ENCODE results near the gene SIN3B. TPM values are rescaled to one million over a fixed set of nuclear protein-coding genes. Genes with fewer than 3 reads are reported as not detected.
A peak's percentile ranks its signal among the peaks of the same experiment; 100 is the strongest.
"Not testable (repeated sequence)": the region's sequence is repeated elsewhere in the genome, so short reads cannot be mapped to it uniquely, and the experiment has no call there.

Gene SIN3B, protein sequence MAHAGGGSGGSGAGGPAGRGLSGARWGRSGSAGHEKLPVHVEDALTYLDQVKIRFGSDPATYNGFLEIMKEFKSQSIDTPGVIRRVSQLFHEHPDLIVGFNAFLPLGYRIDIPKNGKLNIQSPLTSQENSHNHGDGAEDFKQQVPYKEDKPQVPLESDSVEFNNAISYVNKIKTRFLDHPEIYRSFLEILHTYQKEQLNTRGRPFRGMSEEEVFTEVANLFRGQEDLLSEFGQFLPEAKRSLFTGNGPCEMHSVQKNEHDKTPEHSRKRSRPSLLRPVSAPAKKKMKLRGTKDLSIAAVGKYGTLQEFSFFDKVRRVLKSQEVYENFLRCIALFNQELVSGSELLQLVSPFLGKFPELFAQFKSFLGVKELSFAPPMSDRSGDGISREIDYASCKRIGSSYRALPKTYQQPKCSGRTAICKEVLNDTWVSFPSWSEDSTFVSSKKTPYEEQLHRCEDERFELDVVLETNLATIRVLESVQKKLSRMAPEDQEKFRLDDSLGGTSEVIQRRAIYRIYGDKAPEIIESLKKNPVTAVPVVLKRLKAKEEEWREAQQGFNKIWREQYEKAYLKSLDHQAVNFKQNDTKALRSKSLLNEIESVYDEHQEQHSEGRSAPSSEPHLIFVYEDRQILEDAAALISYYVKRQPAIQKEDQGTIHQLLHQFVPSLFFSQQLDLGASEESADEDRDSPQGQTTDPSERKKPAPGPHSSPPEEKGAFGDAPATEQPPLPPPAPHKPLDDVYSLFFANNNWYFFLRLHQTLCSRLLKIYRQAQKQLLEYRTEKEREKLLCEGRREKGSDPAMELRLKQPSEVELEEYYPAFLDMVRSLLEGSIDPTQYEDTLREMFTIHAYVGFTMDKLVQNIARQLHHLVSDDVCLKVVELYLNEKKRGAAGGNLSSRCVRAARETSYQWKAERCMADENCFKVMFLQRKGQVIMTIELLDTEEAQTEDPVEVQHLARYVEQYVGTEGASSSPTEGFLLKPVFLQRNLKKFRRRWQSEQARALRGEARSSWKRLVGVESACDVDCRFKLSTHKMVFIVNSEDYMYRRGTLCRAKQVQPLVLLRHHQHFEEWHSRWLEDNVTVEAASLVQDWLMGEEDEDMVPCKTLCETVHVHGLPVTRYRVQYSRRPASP
- polyA plus RNA-seq (2014; cell fraction: cytosol; rRNA removed): 17.0 and 18.3 TPM in 2 replicates
- polyA plus RNA-seq (2014; cell fraction: nucleus; rRNA removed): 39.3 and 106 TPM in 2 replicates

DNA sequence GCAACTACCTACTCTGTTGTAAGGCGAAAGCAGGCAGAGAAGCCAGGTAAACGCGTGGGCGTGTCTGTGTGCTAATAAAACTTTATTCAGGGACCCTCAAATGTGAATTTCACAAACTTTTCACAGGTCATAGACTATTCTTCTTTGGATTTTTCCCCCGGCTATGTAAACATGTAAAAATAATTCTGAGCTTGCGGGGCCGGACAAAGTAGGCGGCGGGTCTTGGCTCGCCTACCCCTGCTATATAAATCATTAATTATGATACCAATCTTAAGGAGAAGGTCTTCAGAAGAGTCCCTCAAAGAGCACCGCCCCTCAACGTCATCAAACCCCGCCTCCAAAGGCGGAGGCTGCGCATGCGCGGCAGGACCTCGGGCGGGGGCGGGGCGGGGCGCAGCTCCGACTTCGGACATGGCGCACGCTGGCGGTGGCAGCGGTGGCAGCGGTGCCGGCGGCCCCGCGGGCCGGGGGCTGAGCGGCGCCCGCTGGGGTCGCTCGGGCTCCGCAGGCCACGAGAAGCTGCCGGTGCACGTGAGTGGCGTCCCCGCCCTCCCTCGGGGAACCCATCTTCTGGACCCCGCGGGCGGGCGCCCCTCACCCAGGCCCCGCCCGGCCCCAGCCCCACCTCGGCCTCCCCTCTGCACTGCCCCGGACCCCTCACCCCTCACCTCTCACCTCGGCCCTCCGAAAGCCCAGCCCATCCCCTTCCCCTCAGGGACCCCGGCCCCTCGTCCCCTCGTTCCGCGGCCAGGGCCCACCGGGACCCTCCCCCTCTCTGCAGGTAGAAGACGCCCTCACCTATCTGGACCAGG, at the start of gene SIN3B:
TSS of gene SIN3B (plus strand) at position 389 of the 812 bp plus-strand sequence. CDS start at position 412, 23 bp downstream.
- peak; percentile 80 for DNase-seq (ENCODE audit: low spot score)

DNA sequence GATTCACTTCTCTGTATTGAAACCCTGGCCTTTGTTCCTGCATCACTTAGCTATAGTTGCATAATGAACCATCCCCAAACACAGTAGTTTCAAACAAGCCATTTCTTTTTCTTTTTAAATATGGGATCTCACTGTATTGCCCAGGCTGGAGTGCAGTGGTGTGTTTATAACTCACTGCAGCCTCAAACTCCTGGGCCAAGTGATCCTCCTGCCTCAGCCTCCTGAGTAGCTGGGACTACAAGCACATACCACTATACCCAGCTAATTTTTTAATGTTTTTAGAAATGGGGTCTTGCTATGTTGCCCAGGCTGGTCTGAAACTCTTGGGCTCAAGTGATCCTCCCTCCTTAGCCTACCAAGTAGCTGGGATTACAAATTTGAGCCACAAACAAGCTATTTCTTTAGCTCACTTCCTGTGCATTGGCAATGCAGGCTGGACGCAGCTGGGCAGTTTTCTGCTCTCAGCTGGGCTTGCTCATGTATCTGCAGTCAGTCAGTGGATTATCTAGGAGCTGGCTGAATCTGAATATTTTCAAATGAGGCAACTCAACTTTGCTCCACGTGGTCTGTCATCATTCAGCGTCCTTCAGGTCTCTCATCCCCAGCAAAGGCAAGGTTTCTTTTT, 49.5 kb upstream of the SIN3B start:
- DNase-seq (ENCODE audit: low spot score): no peak

DNA sequence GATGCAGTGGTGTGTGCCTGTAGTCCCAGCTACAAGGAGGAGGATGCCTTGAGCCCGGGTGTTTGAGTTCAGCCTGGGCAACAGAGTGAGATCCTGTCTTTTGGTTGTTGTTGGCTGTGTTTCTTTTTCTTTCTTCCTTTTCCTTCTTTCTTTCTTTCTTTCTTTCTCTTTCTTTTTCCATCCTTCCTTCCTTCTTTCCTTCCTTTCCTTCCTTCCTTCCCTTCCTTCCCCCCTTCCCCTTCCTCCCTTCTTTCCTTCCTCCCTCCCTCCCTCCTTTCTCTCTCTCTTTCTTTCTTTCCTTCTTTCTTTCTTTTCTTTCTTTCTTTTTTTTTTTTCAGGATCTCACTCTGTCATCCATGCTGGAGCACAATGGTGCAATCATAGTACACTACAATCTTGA, 46.5 kb upstream of the SIN3B start:
- no peak for DNase-seq (ENCODE audit: low spot score)

DNA sequence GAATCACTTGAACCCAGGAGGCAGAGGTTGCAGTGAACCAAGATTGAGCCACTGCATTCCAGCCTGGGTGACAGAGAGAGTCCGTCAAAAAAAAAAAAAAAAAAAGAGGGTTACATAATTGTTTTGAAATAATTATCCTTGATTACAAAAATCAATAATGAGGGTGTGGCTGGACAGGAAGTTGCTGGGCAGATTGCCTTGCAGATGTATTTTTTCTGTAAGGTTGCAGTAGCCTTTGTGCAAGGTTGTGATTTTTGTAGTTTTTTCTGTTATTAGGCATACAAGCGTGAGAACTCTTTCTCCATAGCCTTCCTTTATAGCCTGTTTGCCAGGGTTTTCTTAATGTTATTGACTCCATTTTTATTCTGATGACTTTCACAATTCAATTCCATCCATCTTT, 40.7 kb upstream of the SIN3B start:
- no peak for DNase-seq (ENCODE audit: low spot score)

DNA sequence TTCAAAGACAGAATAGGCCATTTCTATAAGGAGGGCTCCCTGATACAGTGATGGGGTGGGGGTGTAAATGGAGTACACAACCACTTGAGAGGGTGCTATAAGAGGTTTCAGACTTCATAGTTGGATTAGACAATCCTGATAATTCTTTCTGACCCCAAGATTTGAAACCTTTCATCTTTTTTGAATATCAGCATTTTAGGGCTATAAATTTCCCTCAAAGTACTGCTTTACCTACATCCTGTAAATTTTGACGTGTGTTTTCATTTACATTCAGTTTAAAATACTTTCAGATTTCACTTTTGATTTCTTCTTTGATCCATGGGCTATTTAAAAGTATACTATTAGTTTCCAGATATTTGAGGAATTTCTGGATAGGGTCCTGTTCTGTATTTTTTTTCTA, 40.0 kb upstream of the SIN3B start:
- DNase-seq (ENCODE audit: low spot score): no peak

DNA sequence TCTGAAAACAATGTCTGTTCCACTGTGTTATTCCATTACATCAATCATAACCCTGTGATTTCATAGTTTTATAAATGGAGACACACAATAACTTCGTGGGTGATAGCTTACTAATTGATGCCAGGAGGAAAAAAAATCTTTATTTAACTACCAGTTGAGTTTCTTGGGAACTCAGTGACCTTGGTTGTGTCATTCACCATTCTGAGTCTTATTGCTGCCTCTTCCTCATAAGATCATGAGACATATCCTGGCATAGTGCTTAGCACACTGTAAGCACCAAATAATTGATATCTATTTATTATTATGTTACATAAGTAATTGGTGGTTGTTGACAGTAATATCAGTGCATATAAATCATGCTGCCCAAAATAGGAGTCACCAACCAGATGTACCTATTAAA, 39.1 kb upstream of the SIN3B start:
- DNase-seq (ENCODE audit: low spot score): no peak

DNA sequence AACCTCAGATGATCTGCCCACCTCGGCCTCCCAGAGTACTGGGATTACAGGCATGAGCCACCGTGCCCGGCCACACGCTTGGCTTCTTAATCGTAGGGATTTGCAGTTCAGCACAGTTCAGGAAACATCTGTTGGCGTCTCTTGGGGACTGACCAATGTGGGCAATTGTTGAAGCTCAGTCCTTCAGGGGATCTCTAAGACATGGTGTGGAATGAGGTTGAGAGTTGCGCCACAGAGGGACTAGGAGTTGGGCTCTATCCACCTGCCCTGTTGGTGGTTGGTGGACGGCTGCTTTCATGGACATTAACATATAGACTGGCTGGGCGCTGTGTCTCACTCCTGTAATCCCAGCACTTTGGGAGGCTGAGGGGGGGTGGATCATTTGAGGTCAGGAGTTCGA, 37.3 kb upstream of the SIN3B start:
- no peak for DNase-seq (ENCODE audit: low spot score)

DNA sequence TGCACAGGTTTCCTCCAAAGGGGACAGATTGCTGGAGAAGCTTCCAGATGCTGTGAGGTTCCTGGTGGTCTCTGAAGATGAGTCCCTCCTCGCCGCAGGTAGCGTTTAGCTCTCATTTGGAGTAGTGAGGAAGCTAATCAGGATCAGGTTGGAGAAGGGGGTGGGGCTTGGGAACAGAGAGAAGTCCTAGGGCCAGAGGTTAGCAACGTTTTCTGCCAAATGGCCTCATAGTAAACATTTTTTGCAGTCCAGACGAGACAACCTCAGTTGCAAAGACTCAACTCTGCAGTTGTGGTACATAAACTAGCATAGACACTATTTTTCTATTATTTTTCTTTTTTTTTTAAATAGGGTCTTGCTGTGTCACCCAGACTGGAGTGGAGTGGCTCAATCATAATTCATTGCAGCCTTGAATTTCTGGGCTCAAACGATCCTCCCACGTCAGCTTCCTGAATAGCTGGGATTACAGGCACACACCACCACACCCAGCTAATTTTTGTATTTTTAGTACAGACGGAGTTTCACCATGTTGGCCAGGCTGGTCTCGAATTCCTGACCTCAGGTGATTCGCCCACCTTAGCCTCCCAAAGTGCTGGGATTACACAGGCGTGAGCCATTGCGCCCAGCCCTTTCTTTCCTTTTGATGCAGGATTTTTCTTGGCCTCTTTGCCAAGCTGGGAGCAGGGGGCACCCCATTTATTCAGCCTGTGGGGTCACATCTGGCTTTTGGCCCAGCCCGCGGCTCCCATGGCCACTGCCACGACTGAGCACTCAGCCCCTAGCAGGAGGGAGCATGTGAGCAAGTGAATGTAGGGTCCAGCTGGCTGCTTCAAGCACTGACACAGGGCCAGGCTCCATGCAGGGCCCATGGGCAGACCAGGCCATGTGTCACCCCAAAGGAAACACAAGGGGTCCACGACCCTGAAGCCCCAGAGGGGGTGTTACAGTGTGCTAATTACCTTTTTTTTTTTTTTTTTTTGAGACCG, 34.4 kb upstream of the SIN3B start:
- DNase-seq (ENCODE audit: low spot score): no peak

DNA sequence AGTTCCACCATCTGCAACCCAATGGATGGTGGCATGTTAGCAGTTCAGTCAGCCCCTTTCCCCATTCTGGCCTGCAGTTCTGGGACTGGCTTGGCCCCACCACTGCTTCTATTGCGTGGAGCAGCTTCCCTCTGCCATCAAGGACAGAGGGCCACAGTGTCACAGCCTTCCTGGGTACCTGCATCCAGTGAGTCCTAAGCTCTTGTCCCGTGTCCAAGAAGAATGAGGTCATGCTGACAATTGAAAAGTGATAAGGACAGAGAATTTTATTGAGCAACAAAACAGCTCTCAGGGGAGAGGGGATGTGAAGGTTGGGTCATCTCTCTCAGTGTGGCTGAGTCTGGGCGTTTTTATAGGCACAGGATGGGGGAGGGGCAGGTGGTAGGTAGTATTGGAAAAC, 33.5 kb upstream of the SIN3B start:
- DNase-seq (ENCODE audit: low spot score): no peak

DNA sequence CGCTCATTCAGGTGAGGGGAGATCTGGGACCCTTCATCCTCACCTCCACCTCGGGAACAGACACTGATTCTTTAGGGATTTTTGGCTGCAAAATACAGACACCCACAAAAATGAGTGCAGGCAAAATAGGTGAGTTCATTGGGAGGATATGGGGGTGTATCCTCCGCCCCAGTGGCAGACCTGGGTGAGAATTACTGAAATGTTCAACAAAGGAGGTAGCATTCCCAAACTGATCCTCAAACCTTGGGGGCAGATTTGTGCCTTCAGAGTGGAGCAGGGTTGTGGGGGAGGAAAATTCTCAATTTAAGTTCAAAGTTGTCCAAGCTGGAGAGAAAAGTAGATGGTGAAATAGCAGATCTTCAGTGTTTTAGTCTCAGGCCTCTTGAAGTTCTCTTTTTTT, 31.3 kb upstream of the SIN3B start:
- DNase-seq (ENCODE audit: low spot score): no peak

DNA sequence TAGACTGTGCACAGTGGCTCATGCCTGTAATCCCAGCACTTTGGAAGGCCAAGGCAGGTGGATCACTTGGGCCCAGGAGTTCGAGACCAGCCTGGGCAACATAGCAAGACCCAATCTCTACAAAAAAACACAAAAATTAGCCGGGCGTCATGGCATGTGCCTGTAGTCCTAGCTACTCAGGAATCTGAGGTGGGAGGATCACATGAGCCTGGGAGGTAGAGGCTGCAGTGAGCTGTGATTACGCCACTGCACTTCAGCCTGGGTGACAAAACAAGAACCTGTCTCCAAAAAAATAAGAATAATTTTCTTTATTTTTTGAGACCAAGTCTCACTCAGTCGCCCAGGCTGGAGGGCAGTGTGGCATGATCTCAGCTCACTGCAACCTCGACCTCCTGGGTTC, 30.9 kb upstream of the SIN3B start:
- DNase-seq (ENCODE audit: low spot score): not testable (repeated sequence)

DNA sequence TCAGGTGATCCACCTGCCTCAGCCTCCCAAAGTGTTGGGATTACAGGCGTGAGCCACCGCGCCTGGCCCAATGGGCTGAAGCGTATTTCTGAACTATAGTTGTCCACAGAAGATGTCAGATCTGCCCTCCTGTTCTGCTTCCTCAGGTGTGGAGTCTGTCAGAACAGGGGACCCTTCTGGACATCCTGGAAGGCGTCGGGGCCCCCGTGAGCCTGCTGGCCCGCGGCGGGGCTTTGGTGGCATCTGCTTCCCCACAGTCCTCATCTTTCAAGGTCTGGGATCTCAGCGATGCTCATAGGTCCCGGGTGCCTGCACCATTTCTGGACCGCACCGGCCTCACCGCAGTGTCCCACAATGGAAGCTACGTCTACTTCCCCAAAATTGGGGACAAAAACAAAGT, 29.5 kb upstream of the SIN3B start:
- no peak for DNase-seq (ENCODE audit: low spot score)

DNA sequence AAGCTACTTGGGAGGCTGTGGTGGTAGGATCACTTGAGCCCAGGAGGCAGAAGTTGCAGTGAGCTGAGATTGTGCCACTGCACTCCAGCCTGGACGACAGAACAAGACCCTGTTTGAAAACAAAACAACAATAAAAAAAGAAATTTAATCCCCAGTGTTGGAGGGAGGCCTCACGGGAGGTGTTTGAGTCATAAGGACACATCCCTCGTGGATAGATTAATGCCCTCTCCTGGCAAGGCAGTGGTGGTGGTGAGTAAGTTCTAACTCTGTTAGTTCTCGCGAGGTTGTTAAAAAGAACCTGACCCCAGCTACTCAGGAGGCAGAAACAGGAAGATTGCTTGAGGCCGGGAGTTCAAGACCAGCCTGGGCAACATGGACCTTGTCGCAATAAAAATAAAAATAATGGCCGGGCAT, 27.6 kb upstream of the SIN3B start:
- no peak for DNase-seq (ENCODE audit: low spot score)

DNA sequence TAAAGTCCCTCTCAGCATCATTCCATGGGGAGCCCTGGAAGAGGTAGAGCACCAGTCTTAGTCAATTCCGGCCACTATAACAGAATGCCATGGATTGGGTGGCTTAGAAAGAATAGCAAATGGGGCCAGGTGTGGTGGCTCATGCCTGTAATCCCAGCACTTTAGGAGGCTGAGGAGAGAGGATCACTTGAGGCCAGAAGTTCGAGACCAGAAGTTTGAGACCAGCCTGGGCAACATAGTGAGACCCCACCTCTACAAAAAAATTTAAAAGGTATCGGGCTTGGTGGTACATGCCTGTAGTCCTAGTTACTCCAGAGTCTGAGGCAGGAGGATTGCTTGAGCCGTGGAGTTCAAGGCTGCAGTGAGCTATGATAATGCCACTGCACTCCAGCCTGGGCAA, 25.0 kb upstream of the SIN3B start:
- no peak for DNase-seq (ENCODE audit: low spot score)

DNA sequence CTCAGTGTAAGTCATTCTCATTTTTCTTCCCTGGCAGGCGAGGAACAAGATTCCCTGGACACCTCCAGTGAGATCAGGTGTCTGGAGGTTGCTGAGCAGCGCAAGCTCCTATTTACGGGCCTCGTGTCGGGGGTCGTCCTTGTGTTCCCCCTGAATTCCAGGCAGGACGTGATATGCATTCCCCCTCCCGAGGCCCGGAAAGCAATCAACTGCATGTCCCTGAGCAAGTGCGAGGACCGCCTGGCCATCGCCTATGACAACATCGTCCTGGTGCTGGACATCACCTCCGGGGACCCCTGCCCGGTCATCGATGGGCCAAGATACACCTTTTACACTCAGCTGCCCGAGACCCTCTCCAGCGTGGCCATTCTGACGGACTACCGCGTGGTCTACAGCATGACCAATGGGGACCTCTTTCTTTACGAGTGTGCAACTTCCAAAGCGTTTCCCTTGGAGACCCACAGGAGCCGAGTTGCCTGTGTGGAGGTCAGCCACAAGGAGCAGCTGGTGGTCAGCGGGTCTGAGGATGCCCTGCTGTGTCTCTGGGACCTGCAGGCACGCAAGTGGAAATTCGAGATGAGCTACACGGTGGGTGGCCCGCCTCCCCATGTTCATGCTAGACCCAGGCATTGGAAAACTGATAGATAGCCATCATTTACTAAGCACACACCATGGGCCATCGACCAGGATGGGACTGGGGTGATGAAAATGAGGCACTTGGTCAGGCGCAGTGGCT, 21.5 kb upstream of the SIN3B start:
- no peak for DNase-seq (ENCODE audit: low spot score)

DNA sequence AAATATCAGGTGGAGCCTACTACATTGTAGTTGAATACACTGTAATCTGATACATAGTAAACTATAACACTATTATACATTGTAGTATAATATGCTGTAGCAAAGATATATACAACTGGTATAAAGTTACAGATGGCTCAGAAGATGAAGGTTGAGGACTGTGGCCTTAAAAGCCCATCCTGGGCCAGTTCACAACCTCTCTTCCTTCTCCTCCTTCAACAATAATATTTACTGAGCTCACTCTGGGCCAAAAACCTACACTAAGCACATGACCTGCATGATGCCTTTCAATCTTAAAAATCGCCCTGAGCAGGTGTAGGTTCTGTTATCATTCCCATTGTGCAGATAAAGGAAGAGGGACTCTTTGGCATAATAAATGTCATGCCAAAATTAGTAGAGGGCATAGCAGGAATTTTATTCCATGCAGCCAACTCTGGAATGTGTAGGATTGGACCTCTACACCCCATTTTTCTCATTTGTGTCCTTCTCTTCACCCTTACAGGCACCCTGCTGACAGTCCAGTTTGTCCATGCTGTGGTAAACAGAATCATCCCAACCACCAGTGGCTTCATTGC, 14.6 kb upstream of the SIN3B start:
- DNase-seq (ENCODE audit: low spot score): peak; percentile 19

DNA sequence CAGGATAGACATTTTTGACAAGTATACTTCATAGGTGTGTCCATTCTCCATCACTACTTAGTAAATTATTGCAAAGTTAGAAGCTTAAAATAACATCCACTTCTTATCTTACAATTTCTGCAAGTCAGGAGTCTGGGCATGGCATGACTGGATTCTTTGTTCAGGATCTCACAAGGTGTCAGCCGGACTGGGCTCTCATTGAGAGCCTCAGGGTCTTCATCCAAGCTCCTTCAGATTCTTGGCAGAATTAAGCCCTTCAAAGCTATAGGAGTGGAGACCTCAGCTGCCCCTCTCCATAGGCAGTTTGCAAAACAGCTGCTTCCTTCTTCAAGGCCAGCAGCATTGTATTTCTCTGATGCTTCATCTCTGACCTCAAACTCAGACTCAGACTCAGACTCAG, 9.1 kb upstream of the SIN3B start:
- DNase-seq (ENCODE audit: low spot score): no peak

DNA sequence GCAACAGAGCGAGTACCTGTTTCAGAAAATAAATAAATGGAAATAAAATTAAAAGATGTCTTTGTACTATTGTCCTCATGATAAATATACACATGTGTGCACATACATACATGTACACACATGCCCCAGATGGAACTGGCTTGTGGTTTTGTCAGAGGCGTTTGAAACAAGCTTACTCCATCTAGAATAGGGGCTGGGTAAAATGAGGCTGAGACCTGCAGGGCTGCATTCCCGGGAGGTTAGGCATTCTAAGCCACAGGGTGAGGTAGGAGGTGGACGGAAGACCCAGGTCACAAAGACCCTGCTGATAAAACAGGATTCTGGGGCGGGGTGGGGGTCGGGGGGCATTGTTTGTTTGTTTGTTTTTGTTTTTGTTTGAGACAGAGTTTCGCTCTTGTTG, 8.1 kb upstream of the SIN3B start:
- DNase-seq (ENCODE audit: low spot score): no peak

Measured in SK-N-DZ (cell line).